Right atrium auricular region (tissue), 2 donors: Measurements from ENCODE around the gene SPTLC2. TPM values are rescaled to one million over a fixed set of nuclear protein-coding genes. Genes with fewer than 3 reads are reported as not detected.
A peak's percentile ranks its signal among the peaks of the same experiment; 100 is the strongest.
"Not testable (repeated sequence)": the region's sequence is repeated elsewhere in the genome, so short reads cannot be mapped to it uniquely, and the experiment has no call there.

Experiments used
- DNase-seq: peaks from one replicate; pipeline ENCODE4 v3.0.0-alpha.2; 2019; ENCODE audit warnings: low spot score
- H3K27ac ChIP-seq, 2 donors: fragments of 200-600 bp; sonication (generic); 1 replicate in 1 of 2; 2 replicates in 1 of 2; pipeline ENCODE4 v1.5.1; 2016 to 2019
- H3K27me3 ChIP-seq, 2 donors: fragments of 200-600 bp; sonication (generic); one replicate each; pipeline versions ENCODE4 v1.5.1 to v1.6.0; 2017 to 2019
- H3K36me3 ChIP-seq: fragments of 200-600 bp; sonication (generic); one replicate; pipeline ENCODE4 v1.5.1; 2016
- H3K4me1 ChIP-seq, 2 donors: fragments of 200-600 bp; sonication (generic); one replicate each; pipeline versions ENCODE4 v1.5.1 to v1.6.0; 2017 to 2019
- H3K4me3 ChIP-seq, 2 donors: fragments of 200-600 bp; sonication (generic); 1 replicate in 1 of 2; 2 replicates in 1 of 2; pipeline ENCODE4 v1.5.1; 2017 to 2019; ENCODE audit warnings: mild to moderate bottlenecking in 1 of 2, moderate library complexity in 1 of 2
- H3K9me3 ChIP-seq, 2 donors: fragments of 200-600 bp; sonication (generic); one replicate each; pipeline ENCODE4 v1.5.1; 2019
- total RNA-seq, 2 donors: library from RNA; depleted of rRNA; stranded (reverse); fragments of >200 nt; gene quantifications; one replicate each; pipeline ENCODE4 v1.1.0, GENCODE V29; 2016
- TF ChIP-seq, protein P1 (sequence below), 2 donors: fragments of 200-600 bp; sonication (generic); IDR thresholded peaks; one replicate each; pipeline ENCODE4 v1.5.1; 2019; ENCODE audit warnings: antibody characterized with exemption in 2 of 2

The SPTLC2 gene
- total RNA-seq, 2 donors from 2014 or later, result 11.3 to 14.0 TPM

- H3K9me3 ChIP-seq, result no peaks in the 10 kb centered on the region
- no peaks in the 10 kb centered on the region for H3K27me3 ChIP-seq
- H3K27ac ChIP-seq, result no peak overlapping the region
- H3K4me3 ChIP-seq, result no peak overlapping the region
- TF ChIP-seq, protein P1, sequence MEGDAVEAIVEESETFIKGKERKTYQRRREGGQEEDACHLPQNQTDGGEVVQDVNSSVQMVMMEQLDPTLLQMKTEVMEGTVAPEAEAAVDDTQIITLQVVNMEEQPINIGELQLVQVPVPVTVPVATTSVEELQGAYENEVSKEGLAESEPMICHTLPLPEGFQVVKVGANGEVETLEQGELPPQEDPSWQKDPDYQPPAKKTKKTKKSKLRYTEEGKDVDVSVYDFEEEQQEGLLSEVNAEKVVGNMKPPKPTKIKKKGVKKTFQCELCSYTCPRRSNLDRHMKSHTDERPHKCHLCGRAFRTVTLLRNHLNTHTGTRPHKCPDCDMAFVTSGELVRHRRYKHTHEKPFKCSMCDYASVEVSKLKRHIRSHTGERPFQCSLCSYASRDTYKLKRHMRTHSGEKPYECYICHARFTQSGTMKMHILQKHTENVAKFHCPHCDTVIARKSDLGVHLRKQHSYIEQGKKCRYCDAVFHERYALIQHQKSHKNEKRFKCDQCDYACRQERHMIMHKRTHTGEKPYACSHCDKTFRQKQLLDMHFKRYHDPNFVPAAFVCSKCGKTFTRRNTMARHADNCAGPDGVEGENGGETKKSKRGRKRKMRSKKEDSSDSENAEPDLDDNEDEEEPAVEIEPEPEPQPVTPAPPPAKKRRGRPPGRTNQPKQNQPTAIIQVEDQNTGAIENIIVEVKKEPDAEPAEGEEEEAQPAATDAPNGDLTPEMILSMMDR (IDR thresholded peaks at IDR 0.05), result no peak
- H3K4me1 ChIP-seq, result peaks cover 0 to 15% of the 10 kb centered on the region in 2 donors
- no peaks in the 10 kb centered on the region for H3K36me3 ChIP-seq
- DNase-seq, result no peak
These were observed 29.2 kb upstream of the SPTLC2 start for GRCh38 chr14:77645520-77646230.

GRCh38 chr14:77642407-77642806, 26.0 kb upstream of the SPTLC2 start:
- no peaks in the 10 kb centered on the region for H3K36me3 ChIP-seq
- DNase-seq, result no peak
- H3K4me3 ChIP-seq, result peak overlapping the region; percentile 30 to 55
- peak overlapping the region; percentile 76 to 84 for H3K27ac ChIP-seq
- H3K4me1 ChIP-seq, result peaks cover 0 to 15% of the 10 kb centered on the region in 2 donors
- H3K9me3 ChIP-seq, result no peaks in the 10 kb centered on the region
- H3K27me3 ChIP-seq, result no peaks in the 10 kb centered on the region
- TF ChIP-seq, protein P1 (IDR thresholded peaks at IDR 0.05), result no peak

GRCh38 chr14:77641534-77642341, 25.3 kb upstream of the SPTLC2 start:
- Histone ChIP-seq H3K27ac (peak overlapping the region; percentile 76 to 84), H3K9me3 (no peaks in the 10 kb centered on the region), H3K4me1 (peaks cover 0 to 15% of the 10 kb centered on the region in 2 donors), H3K27me3 (no peaks in the 10 kb centered on the region), H3K36me3 (no peaks in the 10 kb centered on the region), H3K4me3 (peak overlapping the region; percentile 30 to 55)
- TF ChIP-seq, protein P1 (IDR thresholded peaks at IDR 0.05), result no peak
- DNase-seq, result peak; percentile 82

- H3K4me3 ChIP-seq, result peak overlapping the region in 1 of 2 donors; percentile 55
- DNase-seq, result no peak
These were observed 24.5 kb upstream of the SPTLC2 start for GRCh38 chr14:77640756-77641533.

DNA sequence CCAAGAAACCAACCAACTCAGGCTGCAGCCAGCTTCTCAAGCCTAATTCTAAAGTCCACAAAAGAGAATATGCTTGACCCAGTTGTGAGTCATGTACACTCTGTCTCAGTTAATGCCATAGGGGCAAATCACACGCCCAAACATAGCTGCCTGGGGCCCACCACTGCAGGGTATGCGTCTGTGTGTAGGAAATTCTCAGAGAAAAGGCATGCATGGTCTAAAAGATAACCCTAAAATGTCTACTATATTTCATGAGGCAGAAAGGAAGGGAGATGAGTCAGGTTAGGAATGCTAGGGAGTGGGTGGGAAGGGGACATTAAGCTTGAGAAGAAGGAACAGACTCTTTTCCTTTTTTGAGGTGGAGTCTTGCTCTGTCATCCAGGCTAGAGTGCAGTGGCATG, 22.3 kb upstream of the SPTLC2 start:
- no peaks in the 10 kb centered on the region for H3K27me3 ChIP-seq
- TF ChIP-seq, protein P1 (IDR thresholded peaks at IDR 0.05), result no peak
- H3K4me1 ChIP-seq, result peaks cover 0 to 15% of the 10 kb centered on the region in 2 donors
- no peaks in the 10 kb centered on the region for H3K9me3 ChIP-seq
- no peak for DNase-seq
- no peak overlapping the region for H3K4me3 ChIP-seq
- no peaks in the 10 kb centered on the region for H3K36me3 ChIP-seq
- no peak overlapping the region for H3K27ac ChIP-seq

More at GRCh38 chr14:77640756-77641533, 24.5 kb upstream of the SPTLC2 start:
- peaks cover 0 to 15% of the 10 kb centered on the region in 2 donors for H3K4me1 ChIP-seq
- no peaks in the 10 kb centered on the region for H3K36me3 ChIP-seq
- H3K27me3 ChIP-seq, result no peaks in the 10 kb centered on the region
- peak overlapping the region; percentile 76 to 84 for H3K27ac ChIP-seq
- no peaks in the 10 kb centered on the region for H3K9me3 ChIP-seq
- TF ChIP-seq, protein P1 (IDR thresholded peaks at IDR 0.05), result no peak

DNA sequence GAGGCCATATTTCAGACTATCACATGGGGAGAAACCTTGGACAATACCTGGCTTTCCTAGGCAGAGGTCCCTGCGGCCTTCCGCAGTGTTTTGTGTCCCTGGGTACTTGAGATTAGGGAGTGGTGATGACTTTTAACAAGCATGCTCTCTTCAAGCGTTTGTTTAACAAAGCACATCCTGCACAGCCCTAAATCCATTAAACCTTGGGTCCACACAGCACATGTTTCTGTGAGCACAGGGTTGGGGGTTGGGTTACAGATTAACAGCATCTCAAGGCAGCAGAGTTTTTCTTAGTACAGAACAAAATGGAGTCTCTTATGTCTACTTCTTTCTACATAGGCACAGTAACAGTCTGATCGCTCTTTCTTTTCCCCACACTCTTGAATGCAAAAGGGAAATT, 19.4 kb upstream of the SPTLC2 start:
- H3K4me1 ChIP-seq, H3K9me3 ChIP-seq, H3K36me3 ChIP-seq, H3K4me3 ChIP-seq, H3K27ac ChIP-seq, DNase-seq, H3K27me3 ChIP-seq: not testable (repeated sequence)

DNA sequence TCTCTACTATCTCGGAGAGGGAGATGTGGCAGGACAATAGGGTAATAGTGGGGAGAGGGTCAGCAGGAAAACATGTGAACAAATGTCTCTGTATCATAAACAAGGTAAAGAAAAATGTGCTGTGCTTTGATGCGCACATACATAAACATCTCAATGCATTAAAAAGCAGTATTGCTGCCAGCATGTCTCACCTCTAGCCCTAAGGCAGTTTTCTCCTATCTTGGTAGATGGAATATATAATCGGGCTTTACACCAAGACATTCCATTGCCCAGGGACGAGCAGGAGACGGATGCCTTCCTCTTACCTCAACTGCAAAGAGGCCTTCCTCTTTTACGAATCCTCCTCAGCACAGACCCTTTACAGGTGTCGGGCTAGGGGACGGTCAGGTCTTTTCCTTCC, 19.0 kb upstream of the SPTLC2 start:
- H3K4me3 ChIP-seq, DNase-seq, H3K4me1 ChIP-seq, H3K36me3 ChIP-seq, H3K27ac ChIP-seq, H3K27me3 ChIP-seq, H3K9me3 ChIP-seq: not testable (repeated sequence)
